HG03521 (cell line): ENCODE results near the gene MSMP.

Experiments
- ATAC-seq: cut with Tn5 transposase; IDR thresholded peaks from one replicate; pipeline ENCODE4 v1.9.1; 2021; ENCODE audit warnings: mild to moderate bottlenecking, moderate library complexity; ENCODE audit not compliant: unreplicated experiment

MSMP gene

DNA sequence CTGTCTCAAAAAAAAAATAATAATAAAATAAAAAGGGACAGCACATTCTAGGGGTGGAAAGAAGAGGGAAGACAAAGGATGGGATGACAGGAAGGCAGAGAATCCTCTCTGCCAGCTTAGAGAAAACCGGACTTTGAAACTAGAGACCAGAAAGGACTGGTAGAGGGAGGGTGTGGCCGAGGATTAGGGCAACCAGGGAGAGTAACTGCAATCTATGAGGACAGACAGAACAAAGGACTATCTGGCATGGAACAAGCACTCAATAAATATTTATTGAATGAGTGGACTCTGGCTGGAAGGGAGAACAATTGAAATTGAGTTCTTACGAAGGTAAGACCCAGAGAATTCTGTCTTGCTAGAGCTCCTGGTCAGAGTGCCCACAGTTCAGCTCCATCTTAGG lies 7.5 kb downstream of the MSMP start:
- ATAC-seq: no peak

DNA sequence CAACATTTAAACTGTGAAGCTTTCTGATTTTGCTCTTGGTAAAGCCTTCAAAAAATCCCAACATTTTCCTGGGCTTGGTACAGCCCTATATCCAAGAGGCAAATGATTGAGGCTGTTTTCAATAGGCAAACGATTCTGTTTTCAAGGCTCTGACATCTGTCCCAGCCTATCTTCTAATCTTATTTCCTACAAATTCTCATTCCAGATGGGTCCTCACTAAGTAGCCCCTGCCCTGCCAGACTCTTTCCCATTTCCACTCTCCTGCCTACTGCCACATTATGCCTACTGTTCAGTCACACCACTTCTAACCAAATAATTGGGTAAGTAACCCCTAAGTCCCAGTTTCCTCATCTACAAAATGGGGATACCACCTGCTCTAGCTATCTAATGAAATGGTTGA lies 8.5 kb downstream of the MSMP start:
- ATAC-seq: no peak

DNA sequence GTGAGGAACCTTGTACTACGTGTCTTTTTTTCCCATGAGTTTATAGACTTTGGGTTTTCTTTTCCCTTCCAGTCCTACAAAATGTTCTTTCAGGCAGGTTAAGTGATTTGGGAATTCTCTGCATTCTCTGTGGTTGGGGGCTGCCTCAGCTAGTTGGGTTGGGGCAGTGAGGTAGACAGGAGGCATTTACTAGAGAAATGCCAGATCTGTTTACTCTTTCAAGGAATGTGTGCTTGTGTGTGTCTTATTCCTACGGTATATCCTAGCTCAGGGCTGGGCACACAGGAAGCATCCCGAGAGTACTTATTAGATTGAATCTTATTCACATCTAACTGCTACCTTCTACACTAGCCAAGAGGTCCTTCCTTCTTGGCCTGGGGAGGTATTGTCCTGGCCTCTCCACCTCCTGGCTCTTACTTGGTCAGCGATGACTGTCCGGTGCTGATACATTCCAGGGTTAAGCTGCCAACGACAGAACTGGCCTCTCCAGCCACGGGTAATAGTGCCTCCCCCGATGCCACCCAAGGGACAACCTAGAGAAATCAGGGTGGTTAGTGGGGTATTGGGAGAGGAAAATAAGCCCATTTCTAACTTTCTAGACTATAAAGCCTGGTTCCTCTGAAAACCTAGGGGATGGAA lies 10.1 kb downstream of the MSMP start:
- no peak for ATAC-seq

DNA sequence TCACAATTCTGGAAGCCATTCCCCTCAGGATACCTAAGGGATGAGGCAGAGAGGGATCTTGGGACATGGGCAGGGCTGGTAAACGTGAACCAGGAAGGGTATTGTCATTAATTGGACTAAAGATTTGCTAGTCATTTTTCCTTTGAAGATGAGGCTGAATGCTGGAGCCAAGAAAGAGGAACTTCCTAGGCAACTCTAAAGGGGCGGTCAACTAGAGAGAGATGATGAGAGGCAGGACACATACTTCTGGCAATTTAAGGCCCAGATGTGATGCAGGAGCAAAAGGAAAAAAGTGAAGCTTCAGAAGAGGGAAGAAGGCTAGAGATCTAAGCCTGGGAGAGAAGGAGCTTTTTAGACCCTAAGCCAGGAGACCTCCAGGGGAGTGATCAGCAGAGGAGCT lies 10.6 kb downstream of the MSMP start:
- ATAC-seq: no peak

DNA sequence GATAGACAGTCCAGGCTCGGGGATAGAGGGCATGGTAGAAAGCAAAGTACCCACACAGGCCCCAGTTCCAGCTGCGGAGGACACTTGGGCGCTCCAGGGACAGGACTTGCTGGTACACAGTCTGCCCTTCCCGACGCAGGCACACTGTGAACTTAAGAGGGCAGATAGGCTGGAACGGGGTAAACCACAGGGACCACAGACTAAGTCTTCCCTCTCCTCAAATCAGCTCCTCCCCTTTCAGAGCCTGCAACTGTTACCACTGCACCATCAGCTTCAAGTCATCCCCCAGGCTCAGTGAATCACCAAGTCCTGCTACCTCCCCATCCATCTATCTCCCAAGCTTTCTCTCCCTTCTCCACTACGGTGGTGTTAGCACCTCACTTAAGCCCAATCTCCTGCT lies 12.3 kb downstream of the MSMP start:
- ATAC-seq: no peak

DNA sequence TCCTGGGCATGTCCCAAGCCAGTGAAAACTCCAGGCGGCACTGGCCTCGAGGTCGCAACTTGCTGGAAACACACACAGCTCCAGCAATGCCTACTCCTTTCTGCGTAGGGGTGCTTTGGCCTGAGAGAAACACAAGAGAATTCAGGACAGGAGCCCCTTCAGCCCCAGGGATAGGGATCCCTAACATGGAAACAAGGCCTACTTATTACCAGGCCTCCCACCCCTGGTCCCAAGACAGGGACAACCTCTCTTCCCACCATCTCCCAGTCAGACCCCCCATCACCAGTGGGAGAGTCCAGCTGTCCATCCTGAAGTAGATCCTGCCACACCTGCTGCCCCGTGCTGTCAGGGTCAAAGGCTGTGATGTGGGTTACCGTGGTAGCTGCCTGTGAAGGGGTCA lies 13.8 kb downstream of the MSMP start:
- ATAC-seq: no peak

DNA sequence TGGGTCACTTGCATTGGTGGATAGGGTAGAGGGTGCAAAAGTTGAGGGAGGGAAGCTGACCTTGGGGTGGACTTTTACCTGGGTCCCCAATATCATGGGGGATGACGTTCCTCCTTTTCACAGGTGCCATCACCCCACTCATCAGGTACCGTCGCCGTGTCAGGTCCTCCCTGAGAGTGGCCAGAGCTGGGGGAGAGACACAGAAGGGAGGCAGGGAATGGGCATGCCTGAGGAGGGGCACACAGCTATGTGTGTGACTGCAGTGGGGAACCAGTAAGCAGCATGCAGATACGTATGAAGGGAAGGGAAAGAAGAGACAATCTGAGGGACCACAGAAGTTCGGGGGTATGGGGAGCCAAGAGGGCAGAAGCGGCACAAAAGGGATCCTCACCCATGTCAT lies 15.2 kb downstream of the MSMP start:
- ATAC-seq: no peak

DNA sequence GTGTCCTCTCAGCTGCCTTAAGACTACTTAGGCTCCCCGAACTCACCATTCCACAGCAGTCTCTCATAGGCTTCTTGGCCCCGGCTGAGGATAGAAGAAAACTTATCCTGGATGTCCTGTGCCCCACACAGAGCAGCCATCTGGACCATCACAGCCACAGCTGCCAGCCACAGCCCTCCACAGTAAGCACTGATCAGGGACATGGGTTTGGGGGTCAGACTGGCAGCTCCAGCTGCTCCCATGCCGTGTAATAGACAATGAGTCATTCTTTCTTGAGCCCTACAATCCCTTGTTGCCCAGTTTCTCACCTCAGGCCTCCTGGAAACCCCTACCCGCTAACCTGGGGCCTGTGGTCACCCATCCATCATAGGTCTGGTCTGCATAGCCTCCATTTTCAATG lies 15.9 kb downstream of the MSMP start:
- no peak for ATAC-seq

DNA sequence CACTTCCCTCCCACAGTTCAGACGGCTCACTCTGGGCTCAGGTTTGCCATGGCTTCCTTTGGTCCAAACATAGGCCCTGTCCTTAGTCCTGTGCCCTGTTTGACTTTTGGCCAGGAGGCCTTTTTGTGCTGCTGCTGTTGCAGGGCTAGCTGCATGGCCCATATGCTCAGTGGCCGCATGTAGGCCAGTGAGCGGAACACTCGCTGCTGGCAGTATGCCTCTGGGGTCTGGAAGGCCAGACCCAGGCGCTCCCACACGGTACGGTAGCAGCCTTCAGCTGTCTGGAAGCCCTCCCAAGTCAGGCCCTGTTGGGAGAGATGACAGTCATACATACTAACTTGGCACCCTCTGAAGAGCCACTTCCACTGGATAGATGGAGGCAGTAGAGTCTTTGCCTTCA lies 16.9 kb downstream of the MSMP start:
- no peak for ATAC-seq

DNA sequence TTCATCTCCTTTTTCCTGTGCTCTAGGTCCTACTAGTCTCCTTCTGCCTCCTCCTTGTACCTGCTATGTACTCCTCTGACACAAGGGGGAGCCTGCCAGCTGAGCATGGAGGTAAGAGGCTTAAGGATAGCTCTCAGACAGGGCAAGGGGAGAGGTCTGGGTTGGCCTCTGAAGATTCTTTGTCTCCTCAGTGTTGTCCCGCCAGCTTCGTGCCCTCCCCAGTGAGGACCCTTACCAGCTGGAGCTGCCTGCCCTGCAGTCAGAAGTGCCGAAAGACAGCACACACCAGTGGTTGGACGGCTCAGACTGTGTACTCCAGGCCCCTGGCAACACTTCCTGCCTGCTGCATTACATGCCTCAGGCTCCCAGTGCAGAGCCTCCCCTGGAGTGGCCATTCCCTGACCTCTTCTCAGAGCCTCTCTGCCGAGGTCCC lies 17.9 kb downstream of the MSMP start:
- no peak for ATAC-seq

DNA sequence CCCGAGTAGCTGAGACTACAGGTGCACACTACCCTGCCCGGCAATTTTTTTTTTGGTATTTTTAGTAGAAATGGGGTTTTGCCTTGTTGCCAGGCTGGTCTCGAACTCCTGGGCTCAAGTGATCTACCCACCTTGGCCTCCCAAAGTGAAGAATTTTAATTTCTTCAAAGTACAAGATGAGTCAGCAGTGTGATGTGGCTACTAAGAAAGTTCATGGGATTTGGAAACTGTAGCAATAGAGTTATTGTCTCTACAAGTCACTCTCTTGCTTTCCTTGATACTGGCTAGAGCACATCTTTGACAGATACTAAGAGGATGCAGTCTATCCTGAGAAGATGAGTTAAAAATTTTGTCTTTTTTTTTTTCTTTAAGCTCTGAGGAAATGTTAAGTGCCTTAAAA lies 20.0 kb downstream of the MSMP start:
- no peak for ATAC-seq

DNA sequence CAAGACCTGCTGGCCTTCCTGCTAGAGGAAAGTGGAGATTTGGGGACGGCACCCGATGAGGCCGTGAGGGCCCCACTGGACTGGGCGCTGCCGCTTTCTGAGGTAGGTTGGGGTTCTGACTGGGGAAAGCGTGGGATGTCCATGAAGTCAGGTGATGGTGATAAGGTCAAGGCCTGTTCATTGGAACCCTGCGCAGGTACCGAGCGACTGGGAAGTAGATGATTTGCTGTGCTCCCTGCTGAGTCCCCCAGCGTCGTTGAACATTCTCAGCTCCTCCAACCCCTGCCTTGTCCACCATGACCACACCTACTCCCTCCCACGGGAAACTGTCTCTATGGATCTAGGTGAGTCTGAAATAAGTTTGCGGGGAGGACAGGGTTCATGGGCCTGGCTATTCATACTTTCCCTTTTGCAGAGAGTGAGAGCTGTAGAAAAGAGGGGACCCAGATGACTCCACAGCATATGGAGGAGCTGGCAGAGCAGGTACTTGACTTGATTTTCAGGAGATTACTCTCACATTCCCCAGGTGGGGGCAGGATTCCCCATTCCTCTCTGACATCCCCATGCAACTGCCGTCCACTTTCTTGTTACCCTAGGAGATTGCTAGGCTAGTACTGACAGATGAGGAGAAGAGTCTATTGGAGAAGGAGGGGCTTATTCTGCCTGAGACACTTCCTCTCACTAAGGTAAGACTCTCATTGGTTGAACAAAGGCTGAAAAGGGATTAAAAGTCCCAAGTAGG lies 21.1 kb downstream of the MSMP start:
- ATAC-seq: peak; percentile 1

DNA sequence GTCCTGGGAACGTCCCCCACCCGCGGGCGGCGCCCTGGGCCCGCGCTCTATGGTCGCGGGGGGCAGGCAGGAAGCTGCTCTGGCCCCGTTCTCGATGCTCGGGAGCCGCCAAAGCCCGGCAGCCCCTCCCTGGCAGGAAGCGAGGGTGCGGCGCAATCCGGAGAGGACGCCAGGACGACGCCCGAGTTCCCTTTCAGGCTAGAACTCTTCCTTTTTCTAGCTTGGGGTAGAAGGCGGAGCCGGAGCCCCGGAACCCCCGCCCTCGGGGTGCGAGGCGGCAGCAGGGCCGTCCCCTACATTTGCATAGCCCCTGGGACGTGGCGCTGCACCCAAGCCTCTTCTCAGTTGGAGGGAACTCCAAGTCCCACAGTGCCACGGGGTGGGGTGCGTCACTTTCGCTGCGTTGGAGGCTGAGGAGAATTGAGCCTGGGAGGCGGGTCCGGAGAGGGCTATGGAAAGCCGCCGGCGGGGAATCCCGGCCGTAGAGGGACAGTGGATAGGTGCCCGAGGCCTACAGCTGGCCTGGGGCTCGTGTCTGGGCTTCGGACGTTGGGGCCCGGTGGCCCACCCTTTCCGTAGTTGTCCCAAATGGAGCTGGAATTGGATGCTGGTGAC lies 21.8 kb downstream of the MSMP start, which contains the start of the genes CREB3 and TLN1:
TSS of gene CREB3 (plus strand) at position 482 of the 615 bp plus-strand sequence. CDS start at position 589, 107 bp downstream.
TSS of gene TLN1 (minus strand) at position 11 of the 615 bp plus-strand sequence. CDS start 6,501 bp downstream, outside the sequence.
- ATAC-seq: peak; percentile 74

DNA sequence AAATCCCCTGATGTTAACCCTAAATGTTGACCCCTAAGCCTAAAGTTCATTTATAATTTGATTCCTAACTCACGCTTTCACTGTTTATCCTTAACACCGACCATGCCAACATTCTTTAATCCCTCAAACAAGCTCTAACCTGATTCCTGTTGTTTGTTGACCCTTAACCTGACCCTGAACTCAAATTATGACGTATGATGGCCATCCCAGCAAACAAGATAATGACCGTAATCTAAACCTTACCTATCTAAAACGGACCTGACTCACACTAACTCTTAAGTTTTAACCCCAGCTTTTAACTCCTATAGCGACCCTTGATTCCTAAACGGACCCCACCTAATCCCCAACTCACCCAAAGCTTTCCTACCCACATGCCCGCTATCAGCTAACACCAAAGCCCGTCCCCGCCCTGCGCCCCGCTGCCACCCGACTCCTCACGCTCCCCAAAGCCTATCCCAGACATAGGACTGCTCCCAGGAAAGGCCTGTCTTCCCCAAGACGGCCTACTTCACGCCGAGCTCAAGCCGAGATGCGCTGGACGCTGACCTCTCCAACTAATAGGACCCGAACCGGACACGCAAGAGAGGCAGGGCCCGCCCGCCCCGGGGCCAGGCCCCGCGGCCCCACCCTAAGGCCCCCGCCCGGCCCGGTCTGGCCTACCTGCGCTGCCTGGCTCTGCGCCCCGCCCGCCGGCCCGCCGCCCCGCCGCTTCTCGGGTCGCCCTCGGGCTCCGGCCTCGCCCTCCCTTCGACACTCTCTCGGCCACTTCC lies 22.5 kb downstream of the MSMP start:
- ATAC-seq: no peak

DNA sequence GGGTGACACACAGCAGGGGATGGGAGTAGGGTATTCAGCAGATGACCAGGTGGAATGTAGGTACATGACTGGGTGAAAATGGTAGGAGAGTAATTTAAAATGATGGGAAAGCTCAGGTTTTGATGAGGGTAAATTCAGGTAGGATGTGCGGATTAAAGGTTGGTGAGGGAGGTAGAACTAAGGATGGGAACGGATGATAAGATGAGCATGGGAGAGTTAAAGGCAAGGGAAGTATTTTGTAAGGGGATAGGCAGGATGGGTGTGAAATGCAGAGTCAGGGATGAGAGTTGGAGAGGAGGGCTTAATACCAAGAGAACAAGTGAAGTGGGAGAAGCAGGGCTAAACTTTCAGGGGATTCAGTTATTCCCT lies 23.6 kb downstream of the MSMP start:
- no peak for ATAC-seq

DNA sequence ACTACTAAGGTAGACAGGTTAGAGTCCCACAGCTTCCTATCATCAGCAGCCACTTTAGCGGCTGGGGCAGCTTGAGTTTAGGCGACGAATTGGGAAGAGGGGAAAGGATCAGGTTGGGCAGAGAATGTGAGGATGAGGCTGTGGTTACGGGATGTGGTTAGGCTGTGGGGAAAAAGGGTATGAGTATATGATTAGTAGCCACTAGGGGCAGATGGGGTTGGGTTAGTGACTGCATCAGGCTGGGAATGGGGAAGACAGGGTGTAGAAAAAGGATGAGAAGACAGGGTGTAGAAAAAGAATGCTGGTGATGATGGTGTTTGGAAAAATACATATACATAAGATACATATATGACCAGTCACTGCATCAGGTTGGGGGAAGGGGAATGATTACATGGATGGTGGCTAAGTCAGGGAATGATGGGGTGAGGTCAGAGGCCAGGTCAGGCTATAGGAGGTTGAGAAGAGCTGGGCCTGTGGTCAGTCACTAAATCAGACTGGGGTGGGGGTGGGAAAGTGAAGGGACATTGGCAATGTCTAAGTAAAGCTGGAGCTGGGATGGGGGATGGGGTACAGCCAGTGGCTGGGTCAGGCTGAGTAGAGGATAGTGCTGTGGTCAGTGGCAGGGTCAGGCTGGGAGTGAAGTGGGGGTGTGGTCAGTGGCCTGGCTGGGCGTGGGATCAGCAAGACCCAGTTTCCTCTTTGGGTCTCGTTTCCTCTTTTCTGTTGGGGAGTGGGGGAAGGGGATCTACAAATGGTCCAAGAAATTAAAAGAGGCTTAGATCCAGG lies 24.2 kb downstream of the MSMP start:
- no peak for ATAC-seq

DNA sequence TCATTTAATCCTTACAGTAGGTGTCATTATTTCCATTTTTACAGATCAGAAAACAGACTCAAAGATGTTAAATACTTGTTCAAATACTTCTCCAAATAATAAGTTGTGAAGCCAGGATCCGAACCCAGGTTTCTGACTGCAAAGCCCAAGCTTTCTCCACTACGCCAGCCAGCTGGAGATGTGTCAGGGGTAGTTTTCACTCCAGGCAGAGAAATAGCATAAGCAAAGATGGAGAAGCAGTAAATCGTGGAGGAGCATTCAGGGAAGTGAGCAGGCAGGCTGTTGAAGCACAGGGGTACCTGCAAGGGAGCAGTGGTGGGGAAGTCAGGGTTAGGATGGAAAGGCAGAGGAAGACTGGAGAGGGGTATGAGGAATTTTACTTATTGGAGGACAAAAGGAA lies 25.0 kb downstream of the MSMP start:
- no peak for ATAC-seq

DNA sequence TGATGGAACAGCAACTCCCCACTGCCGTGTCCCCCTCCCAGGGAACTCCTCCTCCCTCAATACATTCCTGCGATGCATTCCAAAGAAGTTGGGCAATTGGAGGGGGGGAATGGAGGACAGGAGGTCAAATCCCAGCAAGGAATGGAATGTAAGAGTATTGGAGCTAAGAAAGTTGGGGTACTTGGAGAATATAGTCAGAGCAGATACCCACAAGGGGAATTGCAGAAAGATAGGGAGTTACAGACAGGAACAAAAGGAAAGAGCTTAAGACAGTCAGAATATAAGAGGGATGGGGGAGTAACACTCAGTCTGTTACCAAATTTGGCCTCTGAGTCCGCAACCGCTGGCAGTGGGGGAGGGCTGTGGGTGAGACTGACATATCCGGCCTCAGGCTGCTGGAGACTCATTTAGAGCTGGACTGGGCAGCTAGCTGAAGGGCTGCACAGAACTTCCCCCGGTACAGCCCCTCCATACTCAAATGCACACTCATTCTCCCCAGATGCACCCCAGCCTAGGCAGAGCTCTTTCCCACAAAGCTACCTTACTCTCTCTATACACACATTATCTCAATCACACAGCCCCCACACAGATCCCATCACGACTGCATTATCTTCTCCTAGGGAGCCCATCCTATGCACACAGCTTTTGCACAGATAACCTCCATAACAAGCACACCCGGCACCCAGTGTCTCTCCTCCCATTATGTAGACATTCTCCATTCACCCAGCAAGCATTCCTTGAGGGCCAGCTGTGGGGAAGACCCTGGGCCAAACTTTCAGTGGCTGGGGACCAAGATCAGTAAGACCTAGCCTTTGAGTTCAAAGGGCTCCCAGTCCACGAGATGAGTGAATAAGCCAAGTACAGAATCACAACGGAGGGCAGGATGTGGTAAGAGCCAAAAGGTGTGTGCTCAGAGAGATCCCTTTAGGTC lies 25.8 kb downstream of the MSMP start:
- no peak for ATAC-seq

DNA sequence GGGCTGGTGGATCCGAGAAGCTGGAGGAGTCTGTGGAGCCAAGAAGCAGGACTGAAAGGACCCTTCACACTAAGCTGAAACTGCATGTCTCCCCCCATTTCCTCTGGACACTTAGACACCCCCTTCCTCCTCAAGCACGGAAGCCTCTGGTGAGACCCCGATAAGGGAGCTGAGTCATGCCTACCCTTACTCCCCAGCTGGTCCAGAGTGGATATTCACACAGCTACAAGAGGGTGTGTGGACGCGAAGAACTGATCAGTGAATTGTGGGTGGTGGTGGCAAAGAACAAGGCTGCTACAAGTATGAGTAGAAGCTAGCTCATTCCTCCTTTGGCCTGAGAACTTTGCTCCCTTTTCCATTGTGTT lies 26.4 kb downstream of the MSMP start:
- ATAC-seq: no peak

DNA sequence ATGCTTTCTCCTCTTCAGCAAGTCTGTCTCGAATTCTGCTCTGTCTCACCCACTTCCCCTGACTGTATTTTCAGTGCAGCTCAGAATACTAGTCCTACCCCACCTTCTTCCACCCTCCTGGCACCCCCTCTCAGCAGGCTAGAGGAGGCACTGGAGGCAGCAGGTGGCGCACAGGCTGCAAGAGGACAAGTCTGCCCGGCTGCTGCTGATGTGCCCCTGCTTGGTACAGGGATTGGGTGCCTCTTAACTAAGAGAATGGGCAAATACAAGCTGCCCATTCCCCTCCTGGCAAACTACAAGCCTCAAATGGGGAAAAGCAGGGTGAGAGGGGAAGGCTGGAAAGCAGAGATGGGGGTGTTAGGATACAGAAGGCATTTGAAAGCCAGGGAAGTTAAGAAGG lies 27.1 kb downstream of the MSMP start:
- ATAC-seq: no peak
